BJ (cell line): Measurements from ENCODE around the gene ARPP21. TPM values are rescaled to one million over a fixed set of nuclear protein-coding genes. Genes with fewer than 3 reads are reported as not detected.

Experiments used
- CTCF ChIA-PET: fragments of 350-600 bp; formaldehyde crosslinking; extraction: SDS; loops from one replicate; lab custom pipeline; 2021; ENCODE audit warnings: antibody characterized with exemption, inconsistent platforms; lab: Yijun Ruan, JAX
- POLR2A ChIA-PET: fragments of 300-600 bp; sonication (Branson Sonifier 250); formaldehyde crosslinking; extraction: SDS; loops from one replicate; lab custom pipeline; 2021; ENCODE audit warnings: antibody characterized with exemption; lab: Charles Lee
- DNase-seq: peaks from one replicate; pipeline ENCODE4 v3.0.0-alpha.2; 2011; ENCODE audit warnings: low read depth
- H3K27me3 ChIP-seq: 2 replicates; pipeline ENCODE4 v1.6.0; 2011; ENCODE audit warnings: low read length; ENCODE audit not compliant: control insufficient read depth, insufficient read depth
- H3K36me3 ChIP-seq: 2 replicates; pipeline ENCODE4 v1.5.1; 2011; ENCODE audit warnings: low read length; ENCODE audit not compliant: control insufficient read depth, insufficient read depth
- H3K4me3 ChIP-seq: 2 replicates; pipeline ENCODE4 v1.5.1; 2011; ENCODE audit warnings: low read depth, mild to moderate bottlenecking, control low read depth, low read length
- polyA plus RNA-seq: library from polyadenylated mRNA; depleted of rRNA; stranded (reverse); fragments of >200 nt; gene quantifications from 2 replicates; pipeline ENCODE4 v1.2.3, GENCODE V29; 2011
- TF ChIP-seq, protein P1 (sequence below): IDR thresholded peaks from 2 replicates; pipeline ENCODE4 v1.5.1; 2011; ENCODE audit warnings: low read depth, mild to moderate bottlenecking, control low read depth, inconsistent platforms, low read length, moderate library complexity; ENCODE audit not compliant: insufficient read depth

ARPP21 gene
- polyA plus RNA-seq, 1 experiment: not detected

DNA sequence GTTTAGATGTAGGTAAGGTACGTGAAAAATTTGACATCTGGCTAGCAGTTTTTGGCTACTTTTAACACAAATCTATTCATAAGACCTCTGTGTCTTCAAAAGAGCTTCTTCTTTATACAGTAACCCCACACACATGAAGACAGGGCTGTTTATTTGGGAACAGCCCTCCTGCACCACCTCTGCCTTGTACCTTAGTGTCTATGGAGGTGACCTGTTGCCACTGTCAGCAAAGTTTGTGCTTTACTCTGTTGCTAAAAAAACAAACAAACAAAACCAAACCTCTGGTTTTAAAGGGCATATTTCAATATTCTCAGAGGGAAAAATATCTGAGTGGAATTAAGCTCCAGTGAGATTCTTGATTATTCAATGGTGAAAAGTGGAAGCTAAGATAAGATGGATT, 122.0 kb downstream of the ARPP21 start:
- no peaks in the 10 kb centered on the region for H3K27me3 ChIP-seq
- no peak overlapping the region for H3K4me3 ChIP-seq
- POLR2A ChIA-PET: no interaction called here
- no peaks in the 10 kb centered on the region for H3K36me3 ChIP-seq
- CTCF ChIA-PET: no interaction called here
- no peak for DNase-seq
- TF ChIP-seq, protein P1, sequence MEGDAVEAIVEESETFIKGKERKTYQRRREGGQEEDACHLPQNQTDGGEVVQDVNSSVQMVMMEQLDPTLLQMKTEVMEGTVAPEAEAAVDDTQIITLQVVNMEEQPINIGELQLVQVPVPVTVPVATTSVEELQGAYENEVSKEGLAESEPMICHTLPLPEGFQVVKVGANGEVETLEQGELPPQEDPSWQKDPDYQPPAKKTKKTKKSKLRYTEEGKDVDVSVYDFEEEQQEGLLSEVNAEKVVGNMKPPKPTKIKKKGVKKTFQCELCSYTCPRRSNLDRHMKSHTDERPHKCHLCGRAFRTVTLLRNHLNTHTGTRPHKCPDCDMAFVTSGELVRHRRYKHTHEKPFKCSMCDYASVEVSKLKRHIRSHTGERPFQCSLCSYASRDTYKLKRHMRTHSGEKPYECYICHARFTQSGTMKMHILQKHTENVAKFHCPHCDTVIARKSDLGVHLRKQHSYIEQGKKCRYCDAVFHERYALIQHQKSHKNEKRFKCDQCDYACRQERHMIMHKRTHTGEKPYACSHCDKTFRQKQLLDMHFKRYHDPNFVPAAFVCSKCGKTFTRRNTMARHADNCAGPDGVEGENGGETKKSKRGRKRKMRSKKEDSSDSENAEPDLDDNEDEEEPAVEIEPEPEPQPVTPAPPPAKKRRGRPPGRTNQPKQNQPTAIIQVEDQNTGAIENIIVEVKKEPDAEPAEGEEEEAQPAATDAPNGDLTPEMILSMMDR: no peak

DNA sequence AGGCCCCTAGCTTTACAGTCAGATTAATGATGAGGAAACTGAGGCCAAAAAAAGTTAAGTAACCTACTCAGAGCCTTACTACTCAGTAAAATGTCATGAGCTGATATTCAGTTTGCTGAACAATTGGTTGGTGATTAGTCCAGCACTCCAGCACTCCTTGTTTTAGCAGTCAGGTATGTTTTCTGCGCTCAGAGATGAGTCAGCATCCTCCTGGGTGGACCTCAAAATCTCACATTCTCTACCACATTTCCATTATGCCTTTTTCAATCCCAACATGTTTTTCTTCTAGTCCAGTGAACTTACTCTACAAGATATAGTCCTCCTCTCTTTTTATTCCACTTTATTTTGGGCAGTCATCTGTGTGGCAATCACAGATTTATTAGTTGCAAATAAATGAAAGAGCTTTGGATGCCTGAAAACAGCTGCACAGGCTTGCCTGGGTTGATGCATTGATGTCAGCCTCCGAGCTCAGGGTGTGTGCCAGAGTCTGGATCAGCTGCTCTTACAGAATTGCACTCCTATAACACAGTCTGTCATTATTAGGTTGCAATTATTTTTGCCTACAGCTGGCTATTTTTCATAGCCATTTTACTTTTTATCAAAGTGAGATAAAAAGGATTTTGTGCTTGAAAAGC, 133.2 kb downstream of the ARPP21 start:
- no peak for DNase-seq
- ChIA-PET CTCF (no interaction called here), POLR2A (no interaction called here)
- Histone ChIP-seq H3K4me3 (no peak overlapping the region), H3K27me3 (no peaks in the 10 kb centered on the region), H3K36me3 (no peaks in the 10 kb centered on the region)
- TF ChIP-seq, protein P1: no peak

DNA sequence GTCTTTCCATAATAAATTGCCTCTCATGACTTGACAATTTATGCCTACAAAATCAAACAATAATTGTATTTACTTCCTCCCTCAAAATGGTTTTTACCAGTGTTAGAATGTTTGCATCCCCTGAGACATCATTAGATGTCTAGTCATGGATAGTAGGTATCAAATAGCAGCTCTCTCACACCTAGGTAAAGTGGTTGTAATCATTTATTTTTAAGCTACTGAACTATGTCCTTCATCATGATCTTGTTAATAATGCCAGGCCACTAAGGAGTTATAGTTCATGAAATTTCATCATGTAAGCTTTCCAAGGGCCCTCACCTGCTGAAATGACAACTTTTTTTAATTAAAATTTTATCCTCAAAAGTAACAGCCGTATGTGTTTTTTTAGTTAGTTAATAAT, 134.1 kb downstream of the ARPP21 start:
- H3K27me3 ChIP-seq: no peaks in the 10 kb centered on the region
- CTCF ChIA-PET: interaction anchor here (0.6 kb wide), 1 partner anchor 32 kb away, joined by 3 read pairs; no protein-coding TSS in a partner anchor
- TF ChIP-seq, protein P1: no peak
- POLR2A ChIA-PET: no interaction called here
- no peak overlapping the region for H3K4me3 ChIP-seq
- no peak for DNase-seq
- no peaks in the 10 kb centered on the region for H3K36me3 ChIP-seq

DNA sequence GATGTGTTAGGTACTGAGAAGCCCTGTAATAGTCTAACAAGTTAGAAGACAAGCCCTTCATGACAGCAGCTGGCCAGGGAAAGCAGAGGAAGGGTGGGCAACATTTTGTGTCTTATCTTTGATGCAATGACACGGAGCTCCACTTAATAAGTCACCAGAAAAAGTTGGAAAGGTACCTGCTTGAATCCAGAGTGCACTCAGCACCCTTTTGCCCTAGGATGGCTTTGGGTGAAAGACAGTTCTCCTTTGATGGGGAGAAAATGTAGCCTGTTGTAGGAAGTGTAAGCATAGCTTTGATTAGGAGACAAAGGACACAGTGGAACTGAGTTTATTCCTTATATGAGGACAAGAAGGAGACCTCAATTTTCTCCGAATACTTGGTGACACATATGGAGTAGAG, 137.0 kb downstream of the ARPP21 start:
- Histone ChIP-seq H3K36me3 (no peaks in the 10 kb centered on the region), H3K4me3 (no peak overlapping the region), H3K27me3 (no peaks in the 10 kb centered on the region)
- ChIA-PET POLR2A (no interaction called here), CTCF (no interaction called here)
- DNase-seq: no peak
- TF ChIP-seq, protein P1: no peak

DNA sequence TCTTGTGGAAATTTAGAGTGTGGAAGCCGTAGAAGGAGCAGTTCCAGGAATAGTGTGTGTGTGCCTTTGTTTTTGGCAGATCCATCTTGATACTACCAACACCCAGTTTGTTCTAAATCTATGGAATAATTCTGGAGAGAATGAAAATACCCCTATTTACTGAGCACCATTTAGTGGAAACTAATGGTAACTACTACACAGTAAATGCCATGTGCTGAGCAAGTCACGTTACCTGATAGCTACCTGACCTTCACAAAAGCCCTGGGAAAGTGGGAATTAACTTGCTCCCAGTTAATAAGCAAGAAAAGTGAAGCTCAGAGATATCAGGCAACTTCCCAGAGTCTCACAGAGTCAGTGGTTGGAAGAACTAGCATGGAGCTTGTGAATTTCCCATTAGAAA, 137.7 kb downstream of the ARPP21 start:
- TF ChIP-seq, protein P1: no peak
- CTCF ChIA-PET: no interaction called here
- no peak for DNase-seq
- H3K36me3 ChIP-seq: no peaks in the 10 kb centered on the region
- H3K27me3 ChIP-seq: no peaks in the 10 kb centered on the region
- POLR2A ChIA-PET: no interaction called here
- no peak overlapping the region for H3K4me3 ChIP-seq
